Esophagus mucosa (tissue), 1 donor: Measurements from ENCODE around the gene NXF1. TPM values are rescaled to one million over a fixed set of nuclear protein-coding genes. Genes with fewer than 3 reads are reported as not detected.
"Not testable (repeated sequence)": the region's sequence is repeated elsewhere in the genome, so short reads cannot be mapped to it uniquely, and the experiment has no call there.

Experiments
- ATAC-seq: fragments of 200-7000 bp; cut with Tn5 transposase; one replicate; pipeline ENCODE4 v1.9.1; 2020
- total RNA-seq: library from RNA; stranded (reverse); gene quantifications from one replicate; pipeline ENCODE4 v1.2.4, GENCODE V29; 2023
- donor health status: DM: yes; HTN: yes; CAD: no.

Gene NXF1
- total RNA-seq, 1 donor from 2014 or later: 39.1 TPM

DNA sequence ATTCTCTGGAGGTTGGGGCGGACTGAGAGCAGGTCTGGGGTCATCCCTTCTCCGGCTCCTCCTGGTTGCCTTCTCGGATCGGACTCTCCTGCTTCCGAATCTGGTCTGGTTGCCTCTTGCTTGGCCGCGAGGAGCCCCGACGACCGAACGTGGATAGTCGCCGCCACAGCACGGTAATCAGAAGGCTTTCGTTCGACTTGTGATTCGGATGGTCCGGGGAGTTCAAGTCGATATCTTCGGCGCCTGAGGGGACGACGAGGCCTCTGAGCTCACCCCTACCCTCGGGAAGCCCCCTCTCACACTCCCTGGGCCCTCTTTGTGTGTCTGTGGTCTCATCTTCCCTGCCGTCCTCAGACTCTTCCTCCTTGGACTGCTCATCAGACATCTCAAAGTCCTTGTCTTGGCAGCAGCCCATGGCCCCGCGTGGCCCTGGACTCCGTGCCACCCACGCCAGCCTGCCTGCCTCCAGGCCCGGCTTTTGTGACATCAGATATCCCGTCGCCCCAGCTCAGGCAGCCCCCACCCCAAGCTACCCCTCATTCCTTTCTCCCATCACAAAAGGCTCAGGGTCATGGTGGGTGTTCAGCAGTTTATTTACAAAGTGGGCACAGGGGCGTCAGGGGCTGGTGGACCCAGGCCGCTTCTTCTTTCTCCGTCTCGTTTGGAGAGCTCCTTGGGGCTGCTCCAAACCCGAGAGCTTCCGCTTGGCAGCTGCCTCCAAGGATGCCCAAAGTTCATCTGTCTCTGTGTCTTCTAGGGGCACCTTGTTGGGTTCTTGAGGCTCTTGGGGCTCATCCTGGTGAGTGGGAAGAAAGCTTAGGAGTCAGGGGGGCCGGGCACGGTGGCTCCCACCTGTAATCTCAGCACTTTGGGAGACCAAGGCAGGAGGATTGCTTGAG lies 27.3 kb upstream of the NXF1 start, which contains the start of gene TEX54:
TEX54 (minus strand) TSS at position 506 of the 899 bp plus-strand sequence.
- ATAC-seq: peak; percentile 7

GRCh38 chr11:62831520-62832335 lies 26.5 kb upstream of the NXF1 start, which contains the start of gene STX5:
Gene STX5 (minus strand): TSS chr11:62832051. CDS start chr11:62831243, 808 bp downstream.
- ATAC-seq: peak; percentile 99

DNA sequence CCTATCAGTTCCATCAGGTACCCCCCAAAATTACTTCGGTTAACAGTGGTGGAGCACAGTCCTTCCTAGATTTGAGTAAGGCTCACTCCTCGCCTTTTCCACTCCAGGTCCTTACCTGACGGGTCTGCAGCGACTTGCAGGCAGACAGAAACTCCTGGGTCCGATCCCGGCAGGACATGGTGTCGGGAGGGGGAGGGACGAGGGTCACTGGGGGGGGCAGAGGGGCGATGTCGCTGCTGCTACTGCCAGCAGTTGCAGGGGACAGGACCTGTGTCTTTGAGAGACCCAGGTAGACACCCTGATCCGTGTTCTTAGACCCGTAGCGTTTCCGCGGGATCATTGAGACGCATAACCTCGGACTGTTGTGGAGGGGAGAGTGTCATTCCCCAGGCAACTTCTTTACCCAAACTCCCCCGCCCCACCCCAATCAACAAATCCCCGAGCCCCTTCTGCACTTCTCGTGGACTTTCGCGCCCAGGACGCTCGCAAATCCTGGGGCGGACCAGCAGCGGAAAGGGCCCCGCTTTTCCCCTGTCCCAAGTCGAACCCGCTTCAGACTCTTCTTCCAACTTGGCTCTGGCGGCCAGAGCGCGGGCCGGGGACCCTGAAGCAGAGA lies 25.8 kb upstream of the NXF1 start:
- ATAC-seq: no peak

- ATAC-seq: not testable (repeated sequence)
Observed at GRCh38 chr11:62828130-62828529, 22.9 kb upstream of the NXF1 start.

GRCh38 chr11:62823677-62824076 lies 18.4 kb upstream of the NXF1 start:
- ATAC-seq: no peak

DNA sequence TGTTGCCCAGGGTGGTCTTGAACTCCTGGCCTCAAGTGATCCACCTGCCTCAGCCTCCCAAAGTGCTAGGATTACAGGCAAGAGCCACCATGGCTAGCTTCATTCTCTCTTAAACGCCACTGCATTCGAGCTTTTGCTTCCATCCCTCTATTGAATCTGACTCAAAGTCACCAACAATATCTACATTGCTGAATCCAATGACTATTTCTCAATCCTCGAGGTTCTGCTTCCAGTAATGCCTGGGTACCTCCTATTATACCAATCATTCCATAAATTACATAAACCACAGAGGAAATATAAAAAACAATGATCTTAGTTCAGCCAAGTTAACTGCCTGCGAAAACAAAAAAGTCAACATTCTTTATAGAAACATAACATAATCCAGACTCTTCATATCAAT lies 11.9 kb upstream of the NXF1 start:
- ATAC-seq: no peak

GRCh38 chr11:62816557-62816956 lies 11.3 kb upstream of the NXF1 start:
- no peak for ATAC-seq

- ATAC-seq: no peak
Observed at GRCh38 chr11:62811659-62812058, 6.4 kb upstream of the NXF1 start.

- no peak for ATAC-seq
Observed at GRCh38 chr11:62810748-62811147, 5.5 kb upstream of the NXF1 start.

DNA sequence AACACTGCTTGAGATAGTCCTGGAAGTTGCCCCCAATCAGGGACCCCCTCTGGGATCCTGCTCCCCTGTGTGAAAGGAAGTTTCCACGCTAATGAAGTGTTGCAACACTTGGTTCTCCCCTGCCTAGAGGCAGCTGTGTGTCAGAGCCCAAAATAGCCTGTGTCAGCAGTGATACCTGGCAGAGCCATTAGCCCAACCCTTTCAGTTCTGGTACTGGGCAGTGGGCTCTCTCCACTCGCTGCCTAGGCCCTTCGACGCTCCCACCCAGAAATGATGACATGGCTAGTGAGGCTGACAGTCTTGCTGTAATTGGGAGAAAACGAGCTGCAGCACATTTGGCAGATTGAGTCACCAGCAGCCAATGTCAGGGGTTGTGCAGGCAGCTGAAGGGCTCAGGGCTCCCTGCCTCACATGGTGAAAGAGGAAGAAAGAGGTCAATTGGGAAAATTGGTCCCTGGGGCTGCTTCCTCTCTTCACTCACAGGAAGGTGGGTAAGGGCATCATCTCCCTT lies 1.4 kb upstream of the NXF1 start:
- ATAC-seq: peak; percentile 73

- peak; percentile 3 for ATAC-seq
Observed at GRCh38 chr11:62805961-62806441, 761 bp upstream of the NXF1 start.

- no peak for ATAC-seq
Observed at GRCh38 chr11:62804310-62805075, 747 bp downstream of the NXF1 start.

GRCh38 chr11:62801071-62801470 lies 4.2 kb downstream of the NXF1 start:
- peak; percentile 22 for ATAC-seq

GRCh38 chr11:62799486-62799885 lies 5.8 kb downstream of the NXF1 start:
- ATAC-seq: no peak

DNA sequence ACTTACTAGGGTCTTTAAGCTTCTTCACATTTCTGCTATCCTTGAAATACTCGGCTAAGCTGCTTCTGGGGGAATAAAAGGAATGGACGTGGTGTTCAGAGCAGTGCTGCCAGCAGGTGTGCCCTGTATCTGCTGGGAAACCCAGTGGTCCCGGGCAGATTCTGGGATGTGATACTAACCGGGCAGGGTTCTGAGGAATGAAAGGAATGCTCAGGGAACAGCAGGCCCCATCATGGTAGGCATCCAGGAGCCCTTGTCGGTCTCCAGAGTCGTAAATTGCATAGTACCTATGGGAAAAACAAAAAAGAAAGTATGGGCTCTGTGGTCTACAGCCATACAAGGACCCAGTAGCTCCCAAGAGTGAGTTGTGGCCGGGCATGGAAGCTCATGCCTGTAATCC lies 9.0 kb downstream of the NXF1 start:
- no peak for ATAC-seq

- no peak for ATAC-seq
Observed at GRCh38 chr11:62794201-62794775, 11.0 kb downstream of the NXF1 start.

GRCh38 chr11:62792202-62792575 lies 13.1 kb downstream of the NXF1 start:
- ATAC-seq: no peak

DNA sequence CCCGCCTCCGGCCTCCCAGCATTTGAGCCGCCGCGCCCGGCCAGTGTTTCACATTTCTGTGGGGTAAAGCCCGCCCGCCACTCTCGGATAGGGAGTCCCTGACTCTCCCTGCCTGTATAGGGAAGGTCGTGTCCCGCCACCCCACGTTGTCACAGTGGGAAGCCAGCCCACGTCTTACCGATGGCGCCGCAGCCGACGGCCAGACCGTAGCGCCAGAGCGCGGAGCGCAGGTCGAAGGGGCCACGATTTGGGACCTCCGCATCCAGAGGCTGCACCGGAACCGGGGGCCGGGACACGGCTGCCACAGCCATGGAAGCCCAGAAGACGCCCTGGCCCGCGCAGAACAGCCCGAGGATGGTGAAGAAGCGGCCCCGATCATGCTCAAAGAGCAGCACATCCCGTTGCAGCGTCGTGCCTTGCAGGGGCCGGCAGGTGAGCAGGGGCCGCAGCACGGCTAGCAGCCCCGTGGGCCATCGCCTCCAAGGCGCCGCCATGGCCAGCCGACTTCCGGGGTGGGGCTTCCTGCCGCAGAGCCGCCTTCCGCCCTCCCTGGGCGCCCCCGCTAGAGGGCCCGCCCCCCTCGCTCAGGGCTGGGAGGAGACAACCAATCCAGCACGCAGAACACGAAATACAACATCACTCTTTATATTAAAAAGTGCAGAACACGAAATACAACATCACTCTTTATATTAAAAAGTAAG lies 13.6 kb downstream of the NXF1 start, which contains the start of gene TMEM223:
TMEM223 (minus strand) TSS at position 506 of the 701 bp plus-strand sequence; CDS start at position 494, 12 bp downstream.
- peak; percentile 79 for ATAC-seq

- ATAC-seq: no peak
Observed at GRCh38 chr11:62789576-62789975, 15.7 kb downstream of the NXF1 start.

DNA sequence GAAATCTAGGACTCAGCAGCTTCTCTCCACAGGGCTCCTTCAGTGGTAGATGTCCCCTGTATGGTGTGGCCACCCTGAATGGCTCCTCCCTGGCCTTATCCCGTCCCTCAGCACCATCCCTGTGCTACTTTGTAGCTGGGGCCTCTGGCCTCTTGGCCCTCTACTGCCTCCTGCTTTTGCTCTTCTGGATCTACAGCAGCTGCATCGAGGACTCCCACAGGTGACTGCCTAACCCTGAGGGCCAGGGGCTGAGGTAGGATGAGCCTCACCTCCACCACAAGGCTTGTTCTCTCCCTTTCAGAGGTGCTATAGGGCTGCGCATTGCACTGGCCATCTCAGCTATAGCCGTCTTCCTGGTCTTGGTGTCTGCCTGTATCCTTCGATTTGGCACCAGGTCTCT lies 16.2 kb downstream of the NXF1 start:
- ATAC-seq: no peak
